SK-N-SH (cell line): ENCODE results near the gene JAML.

Source experiments
- CTCF ChIP-seq: fragments of 200-600 bp; sonication (generic); IDR thresholded peaks from 2 replicates; pipeline ENCODE4 v1.6.1; 2017; ENCODE audit warnings: antibody characterized with exemption, mild to moderate bottlenecking, moderate library complexity
- EZH2phosphoT487 ChIP-seq: fragments of 200-600 bp; sonication (generic); IDR thresholded peaks from 2 replicates; pipeline ENCODE4 v1.6.1; 2017; ENCODE audit warnings: low read depth, mixed run types, mild to moderate bottlenecking, antibody characterized with exemption, moderate library complexity, borderline replicate concordance
- FOSL2 ChIP-seq: IDR thresholded peaks from 2 replicates; pipeline ENCODE4 v1.4.0; 2012; ENCODE audit warnings: low read depth, mild to moderate bottlenecking, moderate library complexity, borderline replicate concordance
- PBX3 ChIP-seq: IDR thresholded peaks from 2 replicates; pipeline ENCODE4; 2012
- RCOR1 ChIP-seq: fragments of 150-350 bp; IDR thresholded peaks from 2 replicates; pipeline ENCODE4 v1.6.1; 2017; ENCODE audit warnings: antibody characterized with exemption, low read length
- REST ChIP-seq: IDR thresholded peaks from 2 replicates; pipeline ENCODE4 v1.6.1; 2012; ENCODE audit warnings: mild to moderate bottlenecking, low read depth, low read length, moderate library complexity
- RXRA ChIP-seq: IDR thresholded peaks from 2 replicates; pipeline ENCODE4 v1.4.0; 2012; ENCODE audit warnings: low read depth, mild to moderate bottlenecking, borderline replicate concordance
- YY1 ChIP-seq: IDR thresholded peaks from 2 replicates; pipeline ENCODE4 v1.4.0; 2012; ENCODE audit warnings: low read depth, mild to moderate bottlenecking

GRCh38 chr11:118219732-118220131, 5.1 kb downstream of the JAML start:
- TF ChIP-seq CTCF (no peak), PBX3 (no peak), EZH2phosphoT487 (no peak), RCOR1 (no peak), YY1 (no peak), REST (no peak), FOSL2 (no peak), RXRA (no peak)
